ENCODE measurements around the gene EFEMP2. TPM values are rescaled to one million over a fixed set of nuclear protein-coding genes. Genes with fewer than 3 reads are reported as not detected.

EFEMP2 gene
- total and polyA plus RNA-seq, 10 of the 15 experiments (the other 5 are each of a cell fraction or from before 2014, with no cell fraction given), result 0.24 to 13.2 (median 1.3) TPM; not detected in 1

- TF ChIP-seq, protein P1, sequence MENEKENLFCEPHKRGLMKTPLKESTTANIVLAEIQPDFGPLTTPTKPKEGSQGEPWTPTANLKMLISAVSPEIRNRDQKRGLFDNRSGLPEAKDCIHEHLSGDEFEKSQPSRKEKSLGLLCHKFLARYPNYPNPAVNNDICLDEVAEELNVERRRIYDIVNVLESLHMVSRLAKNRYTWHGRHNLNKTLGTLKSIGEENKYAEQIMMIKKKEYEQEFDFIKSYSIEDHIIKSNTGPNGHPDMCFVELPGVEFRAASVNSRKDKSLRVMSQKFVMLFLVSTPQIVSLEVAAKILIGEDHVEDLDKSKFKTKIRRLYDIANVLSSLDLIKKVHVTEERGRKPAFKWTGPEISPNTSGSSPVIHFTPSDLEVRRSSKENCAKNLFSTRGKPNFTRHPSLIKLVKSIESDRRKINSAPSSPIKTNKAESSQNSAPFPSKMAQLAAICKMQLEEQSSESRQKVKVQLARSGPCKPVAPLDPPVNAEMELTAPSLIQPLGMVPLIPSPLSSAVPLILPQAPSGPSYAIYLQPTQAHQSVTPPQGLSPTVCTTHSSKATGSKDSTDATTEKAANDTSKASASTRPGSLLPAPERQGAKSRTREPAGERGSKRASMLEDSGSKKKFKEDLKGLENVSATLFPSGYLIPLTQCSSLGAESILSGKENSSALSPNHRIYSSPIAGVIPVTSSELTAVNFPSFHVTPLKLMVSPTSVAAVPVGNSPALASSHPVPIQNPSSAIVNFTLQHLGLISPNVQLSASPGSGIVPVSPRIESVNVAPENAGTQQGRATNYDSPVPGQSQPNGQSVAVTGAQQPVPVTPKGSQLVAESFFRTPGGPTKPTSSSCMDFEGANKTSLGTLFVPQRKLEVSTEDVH (IDR thresholded peaks at IDR 0.05; ENCODE audit: low read depth, partially characterized antibody), result peak; percentile 27
- TF ChIP-seq RAD51 (IDR thresholded peaks at IDR 0.05), result no peak
- no peak for TF ChIP-seq SIX5 (IDR thresholded peaks at IDR 0.05; ENCODE audit: low read depth, low read length, severe bottlenecking)
- peak; percentile 91 for TF ChIP-seq CREM (IDR thresholded peaks at IDR 0.05; ENCODE audit: low read depth)
- no peak for TF ChIP-seq JUND (IDR thresholded peaks at IDR 0.05; ENCODE audit: low read depth, low read length)
- TF ChIP-seq RFX5 (IDR thresholded peaks at IDR 0.05; ENCODE audit: low read depth, low read length), result no peak
- TF ChIP-seq POLR2A (IDR thresholded peaks at IDR 0.05; ENCODE audit: low read depth, low read length), result peak; percentile 96
- TF ChIP-seq CTCF (IDR thresholded peaks at IDR 0.05 in 2 of 3, conservative IDR thresholded peaks at IDR 0.05 in 1 of 3; ENCODE audit: control insufficient read depth in 2 of 3, extremely low read depth in 1 of 3, insufficient read depth in 1 of 3, low read depth in 3 of 3, low read length in 3 of 3), result peak; percentile 78 to 84 (median 80)
- TF ChIP-seq TCF7 (IDR thresholded peaks at IDR 0.05; ENCODE audit: borderline replicate concordance), result no peak
- no peak for TF ChIP-seq KDM1A (IDR thresholded peaks at IDR 0.05; ENCODE audit: borderline replicate concordance)
- TF ChIP-seq, protein P2, sequence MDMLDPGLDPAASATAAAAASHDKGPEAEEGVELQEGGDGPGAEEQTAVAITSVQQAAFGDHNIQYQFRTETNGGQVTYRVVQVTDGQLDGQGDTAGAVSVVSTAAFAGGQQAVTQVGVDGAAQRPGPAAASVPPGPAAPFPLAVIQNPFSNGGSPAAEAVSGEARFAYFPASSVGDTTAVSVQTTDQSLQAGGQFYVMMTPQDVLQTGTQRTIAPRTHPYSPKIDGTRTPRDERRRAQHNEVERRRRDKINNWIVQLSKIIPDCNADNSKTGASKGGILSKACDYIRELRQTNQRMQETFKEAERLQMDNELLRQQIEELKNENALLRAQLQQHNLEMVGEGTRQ (IDR thresholded peaks at IDR 0.05; ENCODE audit: borderline replicate concordance, low read depth, low read length), result no peak
- TF ChIP-seq BMI1 (IDR thresholded peaks at IDR 0.05; ENCODE audit: borderline replicate concordance), result no peak
- no peak for TF ChIP-seq CBX3 (IDR thresholded peaks at IDR 0.05; ENCODE audit: borderline replicate concordance, low read depth)
- TF ChIP-seq, protein P3, sequence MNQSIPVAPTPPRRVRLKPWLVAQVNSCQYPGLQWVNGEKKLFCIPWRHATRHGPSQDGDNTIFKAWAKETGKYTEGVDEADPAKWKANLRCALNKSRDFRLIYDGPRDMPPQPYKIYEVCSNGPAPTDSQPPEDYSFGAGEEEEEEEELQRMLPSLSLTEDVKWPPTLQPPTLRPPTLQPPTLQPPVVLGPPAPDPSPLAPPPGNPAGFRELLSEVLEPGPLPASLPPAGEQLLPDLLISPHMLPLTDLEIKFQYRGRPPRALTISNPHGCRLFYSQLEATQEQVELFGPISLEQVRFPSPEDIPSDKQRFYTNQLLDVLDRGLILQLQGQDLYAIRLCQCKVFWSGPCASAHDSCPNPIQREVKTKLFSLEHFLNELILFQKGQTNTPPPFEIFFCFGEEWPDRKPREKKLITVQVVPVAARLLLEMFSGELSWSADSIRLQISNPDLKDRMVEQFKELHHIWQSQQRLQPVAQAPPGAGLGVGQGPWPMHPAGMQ (IDR thresholded peaks at IDR 0.05; ENCODE audit: borderline replicate concordance), result no peak
- TF ChIP-seq EP300 (IDR thresholded peaks at IDR 0.05; ENCODE audit: borderline replicate concordance in 1 of 2, control insufficient read depth in 1 of 2, low read depth in 2 of 2, low read length in 2 of 2), result peak in 1 of 2 experiments; percentile 46; a peak in 1 of 4 replicates
- no peak for TF ChIP-seq CREB1 (IDR thresholded peaks at IDR 0.05; ENCODE audit: low read depth)
- no peak for TF ChIP-seq NR2C2 (IDR thresholded peaks at IDR 0.05; ENCODE audit: borderline replicate concordance, control insufficient read depth, insufficient read length, low read depth)
- peak; percentile 81 for TF ChIP-seq SMARCA5 (IDR thresholded peaks at IDR 0.05)
- TF ChIP-seq YBX1 (IDR thresholded peaks at IDR 0.05), result no peak
- no peak for TF ChIP-seq ASH2L (IDR thresholded peaks at IDR 0.05; ENCODE audit: borderline replicate concordance, low read depth)
- TF ChIP-seq SP1 (IDR thresholded peaks at IDR 0.05; ENCODE audit: low read depth, low read length), result peak; percentile 77
- TF ChIP-seq ZNF24 (IDR thresholded peaks at IDR 0.05), result no peak
- TF ChIP-seq POU2F2 (IDR thresholded peaks at IDR 0.05; ENCODE audit: borderline replicate concordance, low read depth, low read length), result peak; percentile 54; the same call in 1 of the 3 replicates
- no peak for TF ChIP-seq ZNF384 (IDR thresholded peaks at IDR 0.05; ENCODE audit: borderline replicate concordance, low read depth, low read length)
- TF ChIP-seq ZSCAN29 (IDR thresholded peaks at IDR 0.05), result no peak
- TF ChIP-seq SREBF2 (IDR thresholded peaks at IDR 0.05; ENCODE audit: low read length), result no peak
These were observed 15.7 kb upstream of the EFEMP2 start, which contains the start of gene FIBP (continued) for GRCh38 chr11:65888163-65888814.

Measured in GM12878 (cell line).